ENCODE results near the gene NTN4. TPM values are rescaled to one million over a fixed set of nuclear protein-coding genes. Genes with fewer than 3 reads are reported as not detected.

NTN4 gene
- total RNA-seq, 2 experiments from 2014 or later: not detected

DNA sequence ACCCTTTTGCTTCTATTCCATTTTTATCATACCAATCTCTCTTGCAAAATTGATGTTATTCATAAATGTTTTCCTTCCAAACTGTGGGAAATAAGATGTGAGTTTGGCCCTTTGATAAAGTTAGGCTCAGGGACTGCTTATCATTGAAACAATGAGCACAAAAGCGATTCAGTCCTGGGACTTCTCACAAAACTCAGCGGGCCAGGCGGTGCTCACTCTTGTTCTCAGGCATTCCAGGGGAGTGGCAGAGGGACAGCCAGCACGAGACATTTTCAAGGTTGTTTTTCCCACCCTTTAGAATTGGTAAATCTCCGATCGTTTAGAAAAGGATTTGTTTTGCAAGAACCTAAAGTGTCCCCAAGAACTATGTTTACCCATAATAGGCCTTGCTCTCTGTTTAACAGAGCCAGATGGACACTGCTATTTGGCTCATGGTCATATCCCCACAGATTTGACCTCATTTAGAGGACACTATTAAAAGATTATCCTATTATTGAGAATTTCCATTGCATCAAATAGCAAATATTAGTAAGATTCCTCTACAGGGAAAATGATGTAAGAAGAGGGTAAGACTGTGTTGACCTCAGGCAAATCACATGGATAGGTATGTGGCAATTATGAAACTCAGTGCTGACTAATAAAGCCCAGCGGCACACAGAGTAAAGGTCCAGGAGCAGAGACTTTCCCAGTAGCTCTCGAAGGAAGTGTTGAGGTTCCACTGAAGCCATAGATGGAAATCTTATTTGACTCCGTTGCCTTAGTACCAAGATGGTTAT is 136.6 kb downstream of the NTN4 start:
- DNase-seq (peak; percentile 19), ATAC-seq (peak; percentile 55)
- TF ChIP-seq, protein P1, sequence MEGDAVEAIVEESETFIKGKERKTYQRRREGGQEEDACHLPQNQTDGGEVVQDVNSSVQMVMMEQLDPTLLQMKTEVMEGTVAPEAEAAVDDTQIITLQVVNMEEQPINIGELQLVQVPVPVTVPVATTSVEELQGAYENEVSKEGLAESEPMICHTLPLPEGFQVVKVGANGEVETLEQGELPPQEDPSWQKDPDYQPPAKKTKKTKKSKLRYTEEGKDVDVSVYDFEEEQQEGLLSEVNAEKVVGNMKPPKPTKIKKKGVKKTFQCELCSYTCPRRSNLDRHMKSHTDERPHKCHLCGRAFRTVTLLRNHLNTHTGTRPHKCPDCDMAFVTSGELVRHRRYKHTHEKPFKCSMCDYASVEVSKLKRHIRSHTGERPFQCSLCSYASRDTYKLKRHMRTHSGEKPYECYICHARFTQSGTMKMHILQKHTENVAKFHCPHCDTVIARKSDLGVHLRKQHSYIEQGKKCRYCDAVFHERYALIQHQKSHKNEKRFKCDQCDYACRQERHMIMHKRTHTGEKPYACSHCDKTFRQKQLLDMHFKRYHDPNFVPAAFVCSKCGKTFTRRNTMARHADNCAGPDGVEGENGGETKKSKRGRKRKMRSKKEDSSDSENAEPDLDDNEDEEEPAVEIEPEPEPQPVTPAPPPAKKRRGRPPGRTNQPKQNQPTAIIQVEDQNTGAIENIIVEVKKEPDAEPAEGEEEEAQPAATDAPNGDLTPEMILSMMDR (IDR thresholded peaks at IDR 0.05): no peak
- peaks cover 1% of the 10 kb centered on the region for H3K36me3 Mint-ChIP-seq (ENCODE audit: low read depth)
- H3K4me3 Mint-ChIP-seq: no peak overlapping the region
- H3K9me3 Mint-ChIP-seq: peaks cover 3% of the 10 kb centered on the region
- peaks cover 3% of the 10 kb centered on the region for H3K4me1 Mint-ChIP-seq (ENCODE audit: low read depth)
- no peaks in the 10 kb centered on the region for H3K27me3 Mint-ChIP-seq
- no peak overlapping the region for H3K27ac Mint-ChIP-seq
- ChIA-PET CTCF (no interaction called here), POLR2A (no interaction called here)
- intact Hi-C loops (cut with micrococcal nuclease): no loop called here

DNA sequence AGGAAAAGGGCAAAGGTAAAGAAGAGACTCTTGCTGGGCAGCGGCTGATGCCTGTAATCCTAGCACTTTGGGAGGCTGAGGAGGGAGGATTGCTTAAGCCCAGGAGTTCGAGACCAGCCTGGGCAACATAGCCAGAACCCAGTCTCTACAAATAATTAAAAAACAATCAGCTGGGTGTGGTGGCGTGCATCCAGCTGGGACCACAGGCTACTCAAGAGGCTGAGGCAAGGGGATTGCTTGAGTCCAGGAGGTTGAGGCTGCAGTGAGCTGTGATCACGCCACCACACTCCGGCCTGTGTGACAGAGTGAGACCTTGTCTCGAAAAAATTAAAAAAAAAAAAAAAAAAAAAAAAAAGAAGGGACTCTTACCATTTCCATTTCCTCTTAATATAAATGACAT is 138.9 kb downstream of the NTN4 start:
- no peak overlapping the region for H3K4me3 Mint-ChIP-seq
- peaks cover 3% of the 10 kb centered on the region for H3K4me1 Mint-ChIP-seq (ENCODE audit: low read depth)
- TF ChIP-seq, protein P1 (IDR thresholded peaks at IDR 0.05): no peak
- H3K36me3 Mint-ChIP-seq (ENCODE audit: low read depth): peaks cover 1% of the 10 kb centered on the region
- CTCF ChIA-PET: no interaction called here
- H3K27ac Mint-ChIP-seq: no peak overlapping the region
- H3K9me3 Mint-ChIP-seq: peaks cover 3% of the 10 kb centered on the region
- DNase-seq: no peak
- intact Hi-C loops (cut with micrococcal nuclease): no loop called here
- no peaks in the 10 kb centered on the region for H3K27me3 Mint-ChIP-seq
- no peak for ATAC-seq
- POLR2A ChIA-PET: no interaction called here

DNA sequence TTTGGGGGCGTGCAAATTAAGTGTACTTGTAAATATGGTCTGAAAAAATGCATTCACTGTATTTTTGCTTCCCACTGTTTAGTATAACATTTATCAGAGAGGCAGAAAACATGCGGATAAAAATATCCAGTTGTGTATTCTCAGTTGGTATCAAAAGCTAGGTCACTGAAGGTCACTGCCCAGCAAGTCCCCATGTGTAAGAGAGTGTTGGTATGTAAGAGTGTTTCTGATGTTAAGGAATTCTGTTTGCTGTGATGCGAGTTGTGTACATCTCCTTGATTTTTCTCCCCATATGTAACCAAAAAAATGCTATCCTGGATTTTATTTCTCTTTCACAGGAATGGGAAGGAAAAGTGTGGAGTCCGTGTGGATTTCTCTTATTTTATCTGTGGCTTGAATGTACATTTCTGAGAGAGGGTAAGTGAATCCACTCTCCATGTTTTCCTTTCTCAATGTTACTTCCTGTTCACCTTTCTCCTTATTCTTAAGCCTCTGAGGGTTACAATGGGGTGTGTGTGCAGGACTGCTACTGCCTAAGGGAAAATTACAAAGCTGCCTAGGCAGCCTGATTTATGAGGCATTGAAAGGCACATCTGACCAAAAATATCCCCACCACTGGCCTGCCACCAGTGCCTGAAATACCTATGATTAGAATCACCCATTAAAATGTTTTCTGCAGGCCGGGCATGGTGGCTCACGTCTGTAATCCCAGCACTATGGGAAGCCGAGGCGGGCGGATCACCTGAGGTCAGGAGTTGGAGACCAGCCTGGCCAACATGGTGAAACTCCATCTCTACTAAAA is 141.4 kb downstream of the NTN4 start:
- Mint-ChIP-seq H3K36me3 (ENCODE audit: low read depth) (no peaks in the 10 kb centered on the region), H3K4me1 (ENCODE audit: low read depth) (peaks cover under 1% of the 10 kb centered on the region), H3K27ac (no peak overlapping the region), H3K9me3 (peaks cover under 1% of the 10 kb centered on the region), H3K27me3 (no peaks in the 10 kb centered on the region), H3K4me3 (no peak overlapping the region)
- TF ChIP-seq, protein P1 (IDR thresholded peaks at IDR 0.05): no peak
- intact Hi-C loops (cut with micrococcal nuclease): no loop called here
- CTCF ChIA-PET: no interaction called here
- POLR2A ChIA-PET: no interaction called here
- DNase-seq: no peak
- ATAC-seq: no peak

DNA sequence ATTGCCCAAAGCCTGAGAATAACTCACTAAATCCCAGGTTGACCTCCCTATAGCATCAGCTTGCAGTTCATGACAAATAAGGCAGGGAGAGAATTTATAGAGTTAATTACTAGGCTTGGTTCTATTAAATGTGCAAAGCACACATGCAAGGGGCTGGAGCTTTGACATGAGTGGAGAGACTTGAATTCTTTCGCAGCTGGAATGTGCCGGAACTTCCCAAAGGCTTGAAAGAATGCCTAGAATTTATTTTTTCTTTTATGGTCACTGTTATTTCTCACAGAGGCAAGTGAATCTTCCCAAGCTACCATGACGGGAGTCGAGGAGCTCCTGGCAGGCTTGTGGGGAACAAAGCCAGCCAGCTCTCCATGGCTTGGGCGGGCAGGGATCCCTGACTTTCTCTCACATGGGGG is 143.8 kb downstream of the NTN4 start:
- Mint-ChIP-seq H3K4me3 (no peak overlapping the region), H3K27ac (no peak overlapping the region), H3K36me3 (ENCODE audit: low read depth) (no peaks in the 10 kb centered on the region), H3K9me3 (no peaks in the 10 kb centered on the region), H3K27me3 (no peaks in the 10 kb centered on the region), H3K4me1 (ENCODE audit: low read depth) (no peaks in the 10 kb centered on the region)
- intact Hi-C loops (cut with micrococcal nuclease): no loop called here
- ATAC-seq (no peak), DNase-seq (no peak)
- ChIA-PET POLR2A (no interaction called here), CTCF (no interaction called here)
- TF ChIP-seq, protein P1 (IDR thresholded peaks at IDR 0.05): no peak

DNA sequence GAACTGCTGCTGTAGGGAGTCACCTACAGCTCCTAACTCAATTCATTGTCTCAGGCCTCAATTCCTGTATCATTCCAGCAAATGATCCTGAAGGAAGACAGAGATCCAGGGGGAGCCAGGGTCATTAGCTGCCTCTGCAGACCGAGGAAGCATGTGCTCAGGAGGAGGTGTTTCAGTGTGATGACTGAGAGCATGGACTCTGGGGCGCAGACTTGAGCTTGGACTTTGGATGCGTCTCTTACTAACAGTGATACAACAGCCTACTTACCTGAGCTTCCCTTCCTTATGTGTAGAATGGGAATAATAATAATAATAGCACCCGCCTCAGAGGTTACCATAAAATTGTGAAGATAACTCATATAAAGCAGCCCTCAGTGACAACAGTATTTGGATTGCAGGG is 147.3 kb downstream of the NTN4 start:
- ChIA-PET POLR2A (interaction anchor here (1.0 kb wide), 1 partner anchor 9 kb away, joined by 3 read pairs; no protein-coding TSS in a partner anchor), CTCF (interaction anchor here (1.8 kb wide), 1 partner anchor 19 kb away, joined by 6 read pairs; no protein-coding TSS in a partner anchor)
- TF ChIP-seq, protein P1 (IDR thresholded peaks at IDR 0.05): no peak
- H3K4me1 Mint-ChIP-seq (ENCODE audit: low read depth): no peaks in the 10 kb centered on the region
- no peak overlapping the region for H3K27ac Mint-ChIP-seq
- no peaks in the 10 kb centered on the region for H3K9me3 Mint-ChIP-seq
- intact Hi-C loops (cut with micrococcal nuclease): no loop called here
- ATAC-seq (no peak), DNase-seq (no peak)
- no peaks in the 10 kb centered on the region for H3K27me3 Mint-ChIP-seq
- H3K4me3 Mint-ChIP-seq: no peak overlapping the region
- no peaks in the 10 kb centered on the region for H3K36me3 Mint-ChIP-seq (ENCODE audit: low read depth)
